Right atrium auricular region (tissue), 2 donors: ENCODE data around the gene BCAS1. TPM values are rescaled to one million over a fixed set of nuclear protein-coding genes. Genes with fewer than 3 reads are reported as not detected.

Source experiments
- DNase-seq: peaks from one replicate; pipeline ENCODE4 v3.0.0-alpha.2; 2019; ENCODE audit warnings: low spot score
- H3K27ac ChIP-seq, 2 donors: fragments of 200-600 bp; sonication (generic); 1 replicate in 1 of 2; 2 replicates in 1 of 2; pipeline ENCODE4 v1.5.1; 2016 to 2019
- H3K27me3 ChIP-seq, 2 donors: fragments of 200-600 bp; sonication (generic); one replicate each; pipeline versions ENCODE4 v1.5.1 to v1.6.0; 2017 to 2019
- H3K36me3 ChIP-seq: fragments of 200-600 bp; sonication (generic); one replicate; pipeline ENCODE4 v1.5.1; 2016
- H3K4me1 ChIP-seq, 2 donors: fragments of 200-600 bp; sonication (generic); one replicate each; pipeline versions ENCODE4 v1.5.1 to v1.6.0; 2017 to 2019
- H3K4me3 ChIP-seq, 2 donors: fragments of 200-600 bp; sonication (generic); 1 replicate in 1 of 2; 2 replicates in 1 of 2; pipeline ENCODE4 v1.5.1; 2017 to 2019; ENCODE audit warnings: mild to moderate bottlenecking in 1 of 2, moderate library complexity in 1 of 2
- H3K9me3 ChIP-seq, 2 donors: fragments of 200-600 bp; sonication (generic); one replicate each; pipeline ENCODE4 v1.5.1; 2019
- CTCF ChIP-seq, 2 donors: fragments of 200-600 bp; sonication (generic); IDR thresholded peaks; one replicate each; pipeline ENCODE4 v1.5.1; 2019; ENCODE audit warnings: antibody characterized with exemption in 2 of 2
- total RNA-seq, 2 donors: library from RNA; depleted of rRNA; stranded (reverse); fragments of >200 nt; gene quantifications; one replicate each; pipeline ENCODE4 v1.1.0, GENCODE V29; 2016

The BCAS1 gene
- total RNA-seq, 2 donors from 2014 or later: not detected

GRCh38 chr20:54041336-54041735 is 29.1 kb downstream of the BCAS1 start:
- TF ChIP-seq CTCF (IDR thresholded peaks at IDR 0.05): no peak
- H3K27me3 ChIP-seq: no peaks in the 10 kb centered on the region
- no peak overlapping the region for H3K4me3 ChIP-seq
- H3K4me1 ChIP-seq: no peaks in the 10 kb centered on the region
- DNase-seq: no peak
- no peaks in the 10 kb centered on the region for H3K9me3 ChIP-seq
- H3K27ac ChIP-seq: no peak overlapping the region
- no peaks in the 10 kb centered on the region for H3K36me3 ChIP-seq

GRCh38 chr20:54040531-54040930 is 29.9 kb downstream of the BCAS1 start:
- H3K27me3 ChIP-seq: no peaks in the 10 kb centered on the region
- H3K9me3 ChIP-seq: no peaks in the 10 kb centered on the region
- H3K36me3 ChIP-seq: no peaks in the 10 kb centered on the region
- H3K27ac ChIP-seq: no peak overlapping the region
- no peak for DNase-seq
- H3K4me3 ChIP-seq: no peak overlapping the region
- no peak for TF ChIP-seq CTCF (IDR thresholded peaks at IDR 0.05)
- H3K4me1 ChIP-seq: no peaks in the 10 kb centered on the region

- Histone ChIP-seq H3K4me1 (no peaks in the 10 kb centered on the region), H3K9me3 (no peaks in the 10 kb centered on the region), H3K27me3 (no peaks in the 10 kb centered on the region), H3K27ac (no peak overlapping the region), H3K4me3 (no peak overlapping the region), H3K36me3 (no peaks in the 10 kb centered on the region)
- DNase-seq: no peak
- no peak for TF ChIP-seq CTCF (IDR thresholded peaks at IDR 0.05)
These were observed 31.4 kb downstream of the BCAS1 start for GRCh38 chr20:54038961-54039360.

GRCh38 chr20:54037525-54037924 is 32.9 kb downstream of the BCAS1 start:
- H3K27me3 ChIP-seq: no peaks in the 10 kb centered on the region
- no peaks in the 10 kb centered on the region for H3K9me3 ChIP-seq
- TF ChIP-seq CTCF (IDR thresholded peaks at IDR 0.05): no peak
- H3K27ac ChIP-seq: no peak overlapping the region
- DNase-seq: no peak
- no peaks in the 10 kb centered on the region for H3K4me1 ChIP-seq
- H3K36me3 ChIP-seq: no peaks in the 10 kb centered on the region
- H3K4me3 ChIP-seq: no peak overlapping the region

GRCh38 chr20:54029643-54030042 is 40.8 kb downstream of the BCAS1 start:
- Histone ChIP-seq H3K27me3 (no peaks in the 10 kb centered on the region), H3K9me3 (no peaks in the 10 kb centered on the region), H3K36me3 (no peaks in the 10 kb centered on the region), H3K27ac (no peak overlapping the region), H3K4me3 (no peak overlapping the region), H3K4me1 (no peaks in the 10 kb centered on the region)
- no peak for TF ChIP-seq CTCF (IDR thresholded peaks at IDR 0.05)
- no peak for DNase-seq

- no peak for DNase-seq
- Histone ChIP-seq H3K4me3 (no peak overlapping the region), H3K36me3 (no peaks in the 10 kb centered on the region), H3K27ac (no peak overlapping the region), H3K4me1 (no peaks in the 10 kb centered on the region), H3K27me3 (no peaks in the 10 kb centered on the region), H3K9me3 (no peaks in the 10 kb centered on the region)
- TF ChIP-seq CTCF (IDR thresholded peaks at IDR 0.05): no peak
These were observed 41.2 kb downstream of the BCAS1 start for GRCh38 chr20:54029176-54029575.
